Measurements from ENCODE around the gene UBALD2. TPM values are rescaled to one million over a fixed set of nuclear protein-coding genes. Genes with fewer than 3 reads are reported as not detected.

Gene UBALD2
- total and polyA plus RNA-seq, 2 of the 13 experiments (the other 11 are each of a cell fraction or from before 2014, with no cell fraction given) = 3.3 to 89.7 TPM

- TF ChIP-seq HNF1A (IDR thresholded peaks at IDR 0.05; ENCODE audit: low read depth) = no peak
- 0 out of 2 replicates have a peak, but pooled peaks have one; percentile 57 for TF ChIP-seq HNF1A (CRISPR knock-in tag; IDR thresholded peaks at IDR 0.05; ENCODE audit: borderline replicate concordance)
- no peak for TF ChIP-seq NR2F2 (IDR thresholded peaks at IDR 0.05; ENCODE audit: borderline replicate concordance, low read depth)
- TF ChIP-seq ATF2 (CRISPR knock-in tag; IDR thresholded peaks at IDR 0.05) = no peak
- no peak for TF ChIP-seq ZNF160 (CRISPR knock-in tag; IDR thresholded peaks at IDR 0.05)
- TF ChIP-seq RFX5 (IDR thresholded peaks at IDR 0.05; ENCODE audit: low read depth, low read length) = peak; percentile 90
- TF ChIP-seq ZMAT3 (CRISPR knock-in tag; conservative IDR thresholded peaks at IDR 0.05) = no peak; the same call in 1 of the 2 replicates
- no peak for TF ChIP-seq EP300 (IDR thresholded peaks at IDR 0.05; ENCODE audit: low read depth in 2 of 2, low read length in 2 of 2)
- TF ChIP-seq EP300 (CRISPR knock-in tag; IDR thresholded peaks at IDR 0.05; ENCODE audit: borderline replicate concordance) = no peak
- no peak; the same call in 1 of the 2 replicates for TF ChIP-seq ZNF318 (CRISPR knock-in tag; IDR thresholded peaks at IDR 0.05)
- peak; percentile 77 for TF ChIP-seq AGO2 (optimal IDR thresholded peaks at IDR 0.05; ENCODE audit: low read depth, low read length)
- peak; percentile 93 for TF ChIP-seq FOXA3 (CRISPR knock-in tag; IDR thresholded peaks at IDR 0.05)
- no peak for TF ChIP-seq MYNN (CRISPR knock-in tag; IDR thresholded peaks at IDR 0.05; ENCODE audit: low read depth)
- TF ChIP-seq ZNF619 (CRISPR knock-in tag; IDR thresholded peaks at IDR 0.05) = no peak
- peak; percentile 95; the same call in 2 of the 3 replicates for TF ChIP-seq MXI1 (IDR thresholded peaks at IDR 0.05; ENCODE audit: borderline replicate concordance, low read depth, low read length)
- no peak for TF ChIP-seq HMGA1 (CRISPR knock-in tag; conservative IDR thresholded peaks at IDR 0.05)
Measured at GRCh38 chr17:76265624-76266243, 586 bp downstream of the UBALD2 start (continued).

All from HepG2 (cell line).